CD4-positive, alpha-beta T cell treated with Interferon gamma for 1 hour (primary cell): ENCODE measurements around the gene HDAC4.

ENCODE experiments used
- DNase-seq: peaks from one replicate; pipeline ENCODE4 v3.0.0-alpha.2; 2020

Gene HDAC4

GRCh38 chr2:239227661-239228371, 173.0 kb downstream of the HDAC4 start:
- DNase-seq, result no peak

GRCh38 chr2:239226677-239227581, 173.9 kb downstream of the HDAC4 start:
- no peak for DNase-seq

GRCh38 chr2:239225871-239226561, 174.8 kb downstream of the HDAC4 start:
- DNase-seq, result no peak

- DNase-seq, result no peak
Measured at GRCh38 chr2:239225371-239225851, 175.4 kb downstream of the HDAC4 start.

- no peak for DNase-seq
Measured at GRCh38 chr2:239224955-239225354, 175.9 kb downstream of the HDAC4 start.

GRCh38 chr2:239224199-239224570, 176.6 kb downstream of the HDAC4 start:
- DNase-seq, result no peak

GRCh38 chr2:239223310-239224198, 177.3 kb downstream of the HDAC4 start:
- no peak for DNase-seq

GRCh38 chr2:239222706-239223309, 178.0 kb downstream of the HDAC4 start:
- DNase-seq, result no peak

- DNase-seq, result no peak
Measured at GRCh38 chr2:239222312-239222660, 178.5 kb downstream of the HDAC4 start.

- no peak for DNase-seq
Measured at GRCh38 chr2:239220981-239221396, 179.8 kb downstream of the HDAC4 start.

- no peak for DNase-seq
Measured at GRCh38 chr2:239220341-239220740, 180.5 kb downstream of the HDAC4 start.

- no peak for DNase-seq
Measured at GRCh38 chr2:239216614-239217273, 184.1 kb downstream of the HDAC4 start.

- no peak for DNase-seq
Measured at GRCh38 chr2:239215988-239216613, 184.7 kb downstream of the HDAC4 start.

GRCh38 chr2:239215136-239215925, 185.5 kb downstream of the HDAC4 start:
- DNase-seq, result no peak

GRCh38 chr2:239214725-239215124, 186.1 kb downstream of the HDAC4 start:
- no peak for DNase-seq

- DNase-seq, result no peak
Measured at GRCh38 chr2:239213643-239214101, 187.1 kb downstream of the HDAC4 start.

- no peak for DNase-seq
Measured at GRCh38 chr2:239212929-239213642, 187.7 kb downstream of the HDAC4 start.

- DNase-seq, result no peak
Measured at GRCh38 chr2:239212121-239212928, 188.5 kb downstream of the HDAC4 start.
